Measurements from ENCODE around the gene GBE1. TPM values are rescaled to one million over a fixed set of nuclear protein-coding genes. Genes with fewer than 3 reads are reported as not detected.
"Not testable (repeated sequence)": the region's sequence is repeated elsewhere in the genome, so short reads cannot be mapped to it uniquely, and the experiment has no call there.

GBE1 gene
- total RNA-seq, 2 experiments from 2014 or later, result 3.7 to 4.4 TPM

DNA sequence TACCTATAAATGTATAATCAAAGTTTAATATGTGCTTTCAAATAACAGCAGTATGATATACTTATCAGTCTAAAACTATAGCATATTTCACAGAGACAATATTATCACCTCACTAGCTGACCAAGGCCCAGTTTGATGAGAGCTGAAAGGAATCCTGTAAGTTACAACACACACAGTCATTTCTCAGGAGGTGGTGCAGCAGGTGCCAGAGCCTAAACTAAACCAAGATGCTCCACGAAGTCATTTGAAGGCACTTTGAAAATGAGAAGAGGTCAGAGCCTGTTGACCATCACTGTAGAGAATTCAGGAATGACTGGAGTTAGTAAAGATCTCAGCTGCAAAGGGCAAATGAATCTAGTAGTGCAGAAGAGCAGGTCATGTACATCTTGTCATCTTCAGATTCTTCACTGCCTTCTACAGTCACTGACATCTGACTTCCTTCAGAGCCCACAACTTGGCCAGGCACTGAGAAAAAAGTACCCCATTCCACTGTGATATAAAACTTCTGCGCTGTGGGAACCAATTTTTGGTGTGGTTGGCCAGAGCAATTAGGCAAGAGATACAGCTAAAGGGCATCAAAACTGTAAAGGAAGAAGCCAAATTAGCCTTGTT, 7.9 kb downstream of the GBE1 start:
- Mint-ChIP-seq H3K27me3 (no peaks in the 10 kb centered on the region), H3K9me3 (peaks cover 4% of the 10 kb centered on the region), H3K4me1 (ENCODE audit: low read depth) (peaks cover 8% of the 10 kb centered on the region), H3K27ac (no peak overlapping the region), H3K4me3 (no peak overlapping the region), H3K36me3 (ENCODE audit: low read depth) (peaks cover 24% of the 10 kb centered on the region)
- no peak for ATAC-seq (ENCODE audit: poor library complexity)
- intact Hi-C loops (cut with DNase I, micrococcal nuclease), result no loop called here
- Histone ChIP-seq H3K27ac (ENCODE audit: low read depth in 1 of 2, low read length in 2 of 2) (no peak overlapping the region), H3K4me3 (ENCODE audit: low read length) (no peak overlapping the region), H3K27me3 (ENCODE audit: control insufficient read depth in 1 of 2, insufficient read depth in 2 of 2, low read length in 2 of 2) (no peaks in the 10 kb centered on the region), H3K36me3 (ENCODE audit: insufficient read depth, low read length) (no peaks in the 10 kb centered on the region), H3K9me3 (ENCODE audit: control insufficient read depth in 1 of 2, insufficient read depth in 1 of 2, low read length in 2 of 2) (no peaks in the 10 kb centered on the region), H3K4me1 (ENCODE audit: insufficient read depth, low read length) (no peaks in the 10 kb centered on the region)
- ChIA-PET CTCF (no interaction called here), POLR2A (no interaction called here)
- TF ChIP-seq, protein P1, sequence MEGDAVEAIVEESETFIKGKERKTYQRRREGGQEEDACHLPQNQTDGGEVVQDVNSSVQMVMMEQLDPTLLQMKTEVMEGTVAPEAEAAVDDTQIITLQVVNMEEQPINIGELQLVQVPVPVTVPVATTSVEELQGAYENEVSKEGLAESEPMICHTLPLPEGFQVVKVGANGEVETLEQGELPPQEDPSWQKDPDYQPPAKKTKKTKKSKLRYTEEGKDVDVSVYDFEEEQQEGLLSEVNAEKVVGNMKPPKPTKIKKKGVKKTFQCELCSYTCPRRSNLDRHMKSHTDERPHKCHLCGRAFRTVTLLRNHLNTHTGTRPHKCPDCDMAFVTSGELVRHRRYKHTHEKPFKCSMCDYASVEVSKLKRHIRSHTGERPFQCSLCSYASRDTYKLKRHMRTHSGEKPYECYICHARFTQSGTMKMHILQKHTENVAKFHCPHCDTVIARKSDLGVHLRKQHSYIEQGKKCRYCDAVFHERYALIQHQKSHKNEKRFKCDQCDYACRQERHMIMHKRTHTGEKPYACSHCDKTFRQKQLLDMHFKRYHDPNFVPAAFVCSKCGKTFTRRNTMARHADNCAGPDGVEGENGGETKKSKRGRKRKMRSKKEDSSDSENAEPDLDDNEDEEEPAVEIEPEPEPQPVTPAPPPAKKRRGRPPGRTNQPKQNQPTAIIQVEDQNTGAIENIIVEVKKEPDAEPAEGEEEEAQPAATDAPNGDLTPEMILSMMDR (IDR thresholded peaks at IDR 0.05), result no peak
- no peak for DNase-seq

- peaks cover 4% of the 10 kb centered on the region for H3K9me3 Mint-ChIP-seq
- CTCF ChIA-PET, result no interaction called here
- Histone ChIP-seq H3K4me1 (ENCODE audit: insufficient read depth, low read length) (no peaks in the 10 kb centered on the region), H3K27me3 (ENCODE audit: control insufficient read depth in 1 of 2, insufficient read depth in 2 of 2, low read length in 2 of 2) (no peaks in the 10 kb centered on the region), H3K9me3 (ENCODE audit: control insufficient read depth in 1 of 2, insufficient read depth in 1 of 2, low read length in 2 of 2) (no peaks in the 10 kb centered on the region), H3K36me3 (ENCODE audit: insufficient read depth, low read length) (no peaks in the 10 kb centered on the region), H3K27ac (ENCODE audit: low read depth in 1 of 2, low read length in 2 of 2) (no peak overlapping the region), H3K4me3 (ENCODE audit: low read length) (no peak overlapping the region)
- no peak overlapping the region for H3K27ac Mint-ChIP-seq
- no peaks in the 10 kb centered on the region for H3K4me1 Mint-ChIP-seq (ENCODE audit: low read depth)
- intact Hi-C loops (cut with DNase I, micrococcal nuclease), result no loop called here
- ATAC-seq (ENCODE audit: poor library complexity) (no peak), DNase-seq (no peak)
- H3K36me3 Mint-ChIP-seq (ENCODE audit: low read depth), result peaks cover 17% of the 10 kb centered on the region
- POLR2A ChIA-PET, result no interaction called here
- TF ChIP-seq, protein P1 (IDR thresholded peaks at IDR 0.05), result no peak
- no peaks in the 10 kb centered on the region for H3K27me3 Mint-ChIP-seq
- H3K4me3 Mint-ChIP-seq, result no peak overlapping the region
These were observed 8.8 kb downstream of the GBE1 start for GRCh38 chr3:81752604-81753003.

DNA sequence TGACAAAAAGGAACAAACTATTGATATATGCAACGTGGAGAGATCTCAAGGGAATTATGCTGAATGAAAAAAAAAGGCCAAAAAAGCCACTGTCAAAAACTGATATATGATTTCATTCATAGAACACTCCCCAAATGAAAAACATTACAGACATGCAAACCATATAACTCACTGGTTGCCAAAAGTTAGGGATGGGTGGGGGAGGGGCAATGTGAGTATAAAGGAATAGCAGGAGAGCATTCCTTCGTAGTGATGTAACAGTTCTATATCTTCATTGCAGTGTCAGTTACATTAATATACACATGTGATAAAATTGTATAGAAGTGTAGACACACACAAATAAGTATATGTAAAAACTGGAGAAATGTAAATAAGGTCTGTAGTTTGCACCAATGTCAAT, 12.2 kb downstream of the GBE1 start:
- Mint-ChIP-seq H3K4me3 (no peak overlapping the region), H3K9me3 (no peaks in the 10 kb centered on the region), H3K27ac (no peak overlapping the region), H3K27me3 (no peaks in the 10 kb centered on the region), H3K4me1 (ENCODE audit: low read depth) (no peaks in the 10 kb centered on the region), H3K36me3 (ENCODE audit: low read depth) (peaks cover 3% of the 10 kb centered on the region)
- Histone ChIP-seq H3K4me1 (ENCODE audit: insufficient read depth, low read length) (no peaks in the 10 kb centered on the region), H3K27me3 (ENCODE audit: control insufficient read depth in 1 of 2, insufficient read depth in 2 of 2, low read length in 2 of 2) (no peaks in the 10 kb centered on the region), H3K4me3 (ENCODE audit: low read length) (no peak overlapping the region), H3K9me3 (ENCODE audit: control insufficient read depth in 1 of 2, insufficient read depth in 1 of 2, low read length in 2 of 2) (no peaks in the 10 kb centered on the region), H3K36me3 (ENCODE audit: insufficient read depth, low read length) (no peaks in the 10 kb centered on the region), H3K27ac (ENCODE audit: low read depth in 1 of 2, low read length in 2 of 2) (no peak overlapping the region)
- ATAC-seq (ENCODE audit: poor library complexity) (no peak), DNase-seq (no peak)
- TF ChIP-seq, protein P1 (IDR thresholded peaks at IDR 0.05), result no peak
- intact Hi-C loops (cut with DNase I, micrococcal nuclease), result no loop called here
- ChIA-PET CTCF (no interaction called here), POLR2A (no interaction called here)

DNA sequence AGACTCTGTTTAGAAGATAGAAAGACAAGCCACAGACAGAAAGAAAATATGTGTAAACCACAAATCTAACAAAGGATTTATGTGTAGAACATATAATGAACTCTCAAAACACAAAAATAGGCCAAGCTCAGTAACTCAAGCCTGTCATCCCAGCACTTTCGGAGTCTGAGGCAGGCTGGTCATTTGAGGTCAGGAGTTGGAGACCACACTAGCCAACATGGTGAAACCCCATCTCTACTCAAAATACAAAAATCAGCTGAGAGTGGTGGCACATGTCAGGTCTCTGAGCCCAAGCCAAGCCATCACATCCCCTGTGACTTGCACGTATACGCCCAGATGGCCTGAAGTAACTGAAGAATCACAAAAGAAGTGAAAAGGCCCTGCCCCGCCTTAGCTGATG, 14.2 kb downstream of the GBE1 start:
- H3K36me3 ChIP-seq (ENCODE audit: insufficient read depth, low read length); H3K4me1 ChIP-seq (ENCODE audit: insufficient read depth, low read length); H3K27ac Mint-ChIP-seq; H3K27me3 ChIP-seq (ENCODE audit: control insufficient read depth in 1 of 2, insufficient read depth in 2 of 2, low read length in 2 of 2); H3K27me3 Mint-ChIP-seq; H3K4me1 Mint-ChIP-seq (ENCODE audit: low read depth); ATAC-seq (ENCODE audit: poor library complexity); DNase-seq; H3K9me3 ChIP-seq (ENCODE audit: control insufficient read depth in 1 of 2, insufficient read depth in 1 of 2, low read length in 2 of 2); CTCF ChIA-PET; H3K4me3 Mint-ChIP-seq; intact Hi-C loops (cut with DNase I, micrococcal nuclease); H3K4me3 ChIP-seq (ENCODE audit: low read length); POLR2A ChIA-PET; H3K27ac ChIP-seq (ENCODE audit: low read depth in 1 of 2, low read length in 2 of 2); H3K36me3 Mint-ChIP-seq (ENCODE audit: low read depth); H3K9me3 Mint-ChIP-seq: not testable (repeated sequence)
